Upper lobe of left lung (tissue), 6 donors: ENCODE measurements around the gene PXN. TPM values are rescaled to one million over a fixed set of nuclear protein-coding genes. Genes with fewer than 3 reads are reported as not detected.
A peak's percentile ranks its signal among the peaks of the same experiment; 100 is the strongest.

ENCODE experiments used
- ATAC-seq, 2 donors: fragments of 200-7000 bp; cut with Tn5 transposase; one replicate each; pipeline ENCODE4 v1.9.1; 2022; ENCODE audit warnings: mild to moderate bottlenecking in 2 of 2, moderate library complexity in 2 of 2; ENCODE audit not compliant: low FRiP score in 2 of 2
- DNase-seq, 2 donors: peaks; one replicate each; pipeline ENCODE4 v3.0.0-alpha.2; 2019 to 2020
- H3K27ac ChIP-seq, 4 donors: fragments of 200-600 bp; sonication (generic); one replicate each; pipeline ENCODE4 v1.5.1; 2016 to 2019
- H3K27me3 ChIP-seq, 4 donors: fragments of 200-600 bp; sonication (generic); one replicate each; pipeline ENCODE4 v1.5.1; 2017 to 2019
- H3K36me3 ChIP-seq, 4 donors: fragments of 200-600 bp; sonication (generic); one replicate each; pipeline ENCODE4 v1.5.1; 2016 to 2019
- H3K4me1 ChIP-seq, 4 donors: fragments of 200-600 bp; sonication (generic); one replicate each; pipeline ENCODE4 v1.5.1; 2018 to 2019
- H3K4me3 ChIP-seq, 4 donors: fragments of 200-600 bp; sonication (generic); one replicate each; pipeline ENCODE4 v1.5.1; 2017 to 2019; ENCODE audit warnings: mild to moderate bottlenecking in 2 of 4, moderate library complexity in 1 of 4
- H3K9me3 ChIP-seq, 4 donors: fragments of 200-600 bp; sonication (generic); one replicate each; pipeline ENCODE4 v1.5.1; 2018 to 2019
- EP300 ChIP-seq, 4 donors: sonication (generic); formaldehyde crosslinking; IDR thresholded peaks; one replicate each; pipeline ENCODE4 v1.5.1; 2017; ENCODE audit warnings: antibody characterized with exemption in 4 of 4, control low read depth in 2 of 4
- POLR2A ChIP-seq, 4 donors: fragments of 450-650 bp; IDR thresholded peaks; one replicate each; pipeline ENCODE4 v1.5.1; 2016 to 2017; ENCODE audit warnings: antibody characterized with exemption in 4 of 4, mild to moderate bottlenecking in 2 of 4
- POLR2AphosphoS5 ChIP-seq, 2 donors: sonication (generic); formaldehyde crosslinking; IDR thresholded peaks; one replicate each; pipeline ENCODE4 v1.5.1; 2017; ENCODE audit warnings: antibody characterized with exemption in 2 of 2
- WGBS, 2 donors: methylation state at CpG; one replicate each; pipeline ENCODE4 v1.1.5; 2017 to 2018; 5-methylcytosine and 5-hydroxymethylcytosine counted together
- total RNA-seq, 6 donors: library from RNA; depleted of rRNA in 4 of 6; stranded (reverse); fragments of >200 nt in 4 of 6; gene quantifications; one replicate each; pipeline versions ENCODE4 v1.1.0 to v1.2.1, GENCODE V29; 2016 to 2021
- TF ChIP-seq, protein P1 (sequence below), 6 experiments: fragments of 450-650 bp in 4 of 6; fragments of 200-600 bp in 2 of 6; sonication (generic) in 2 of 6; IDR thresholded peaks; one replicate each; pipeline ENCODE4 v1.5.1; 2016 to 2019; ENCODE audit warnings: antibody characterized with exemption in 6 of 6
- donor health status: DM: no; HTN: no; CAD: no; lungs with moderate emphysema.
- donor health status: DM: no; HTN: yes; CAD: no; lungs with severe emphysema.

The PXN gene
- total RNA-seq, 6 donors from 2014 or later: 67.8 to 210 (median 116) TPM

- peaks cover 69 to 91% (median 81%) of the 10 kb centered on the region in 4 donors for H3K4me1 ChIP-seq
- WGBS, 2 donors: 32 to 47% methylated on average over 9 to 15 of the region's 15 CpGs
- TF ChIP-seq, protein P1, sequence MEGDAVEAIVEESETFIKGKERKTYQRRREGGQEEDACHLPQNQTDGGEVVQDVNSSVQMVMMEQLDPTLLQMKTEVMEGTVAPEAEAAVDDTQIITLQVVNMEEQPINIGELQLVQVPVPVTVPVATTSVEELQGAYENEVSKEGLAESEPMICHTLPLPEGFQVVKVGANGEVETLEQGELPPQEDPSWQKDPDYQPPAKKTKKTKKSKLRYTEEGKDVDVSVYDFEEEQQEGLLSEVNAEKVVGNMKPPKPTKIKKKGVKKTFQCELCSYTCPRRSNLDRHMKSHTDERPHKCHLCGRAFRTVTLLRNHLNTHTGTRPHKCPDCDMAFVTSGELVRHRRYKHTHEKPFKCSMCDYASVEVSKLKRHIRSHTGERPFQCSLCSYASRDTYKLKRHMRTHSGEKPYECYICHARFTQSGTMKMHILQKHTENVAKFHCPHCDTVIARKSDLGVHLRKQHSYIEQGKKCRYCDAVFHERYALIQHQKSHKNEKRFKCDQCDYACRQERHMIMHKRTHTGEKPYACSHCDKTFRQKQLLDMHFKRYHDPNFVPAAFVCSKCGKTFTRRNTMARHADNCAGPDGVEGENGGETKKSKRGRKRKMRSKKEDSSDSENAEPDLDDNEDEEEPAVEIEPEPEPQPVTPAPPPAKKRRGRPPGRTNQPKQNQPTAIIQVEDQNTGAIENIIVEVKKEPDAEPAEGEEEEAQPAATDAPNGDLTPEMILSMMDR (IDR thresholded peaks at IDR 0.05): no peak
- TF ChIP-seq POLR2AphosphoS5 (IDR thresholded peaks at IDR 0.05): no peak
- peak in 1 of 4 donors; percentile 6 for TF ChIP-seq POLR2A (IDR thresholded peaks at IDR 0.05)
- peak overlapping the region; percentile 79 to 96 (median 93) for H3K4me3 ChIP-seq
- peak in 1 of 2 donors; percentile 41 for DNase-seq
- no peaks in the 10 kb centered on the region for H3K9me3 ChIP-seq
- no peaks in the 10 kb centered on the region for H3K36me3 ChIP-seq
- no peaks in the 10 kb centered on the region for H3K27me3 ChIP-seq
- peak overlapping the region; percentile 91 to 99 (median 96) for H3K27ac ChIP-seq
- ATAC-seq: peak in 1 of 2 donors; percentile 29
These were observed 2.4 kb downstream of the PXN start for GRCh38 chr12:120262852-120263747.

DNA sequence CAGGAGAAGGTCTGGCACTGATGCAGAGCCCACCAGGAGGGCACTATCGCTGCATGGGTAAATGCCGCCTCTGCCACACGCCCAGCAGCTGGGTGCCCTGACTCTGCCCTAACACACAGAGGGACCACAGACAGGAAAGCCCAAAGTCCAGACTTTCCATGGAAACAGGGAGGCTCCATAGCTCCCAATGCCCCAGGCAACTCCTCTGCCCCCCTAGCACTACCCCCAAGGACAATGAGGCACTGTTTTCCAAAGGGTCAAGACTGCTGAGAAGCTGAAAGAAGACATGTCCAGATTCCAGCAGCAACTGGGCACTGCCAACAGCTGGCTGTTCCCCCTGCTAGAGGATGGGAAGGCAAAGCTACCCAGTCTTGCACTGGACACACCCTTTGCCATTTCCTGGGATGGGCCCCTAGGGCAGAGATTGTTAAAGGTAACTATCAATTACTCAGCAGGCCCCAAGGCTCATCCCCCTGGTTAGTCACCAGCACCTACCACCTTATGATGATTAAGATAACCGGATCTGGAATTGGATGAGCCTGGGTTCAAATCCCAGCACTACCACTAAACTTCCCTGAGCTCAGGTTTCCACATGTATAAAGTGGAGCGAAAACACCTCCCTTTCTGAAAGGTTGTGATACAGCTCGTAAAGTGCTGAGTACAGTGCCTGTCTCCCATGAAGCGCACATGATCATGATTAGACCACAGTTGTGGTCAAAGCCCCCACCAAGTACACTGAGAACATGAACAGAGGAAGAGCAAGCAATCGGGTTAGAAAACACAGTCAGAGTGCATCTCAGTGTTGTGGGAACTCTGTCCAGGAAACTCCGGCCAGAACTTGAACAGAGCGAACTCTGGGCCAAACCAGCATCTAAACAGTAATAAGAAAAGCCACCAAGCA is 3.3 kb downstream of the PXN start:
- no peaks in the 10 kb centered on the region for H3K36me3 ChIP-seq
- H3K27ac ChIP-seq: peak overlapping the region; percentile 91 to 99 (median 96)
- peaks cover 74 to 91% (median 82%) of the 10 kb centered on the region in 4 donors for H3K4me1 ChIP-seq
- no peaks in the 10 kb centered on the region for H3K27me3 ChIP-seq
- H3K4me3 ChIP-seq: peak overlapping the region in 3 of 4 donors; percentile 92 to 96 (median 94)
- no peak for ATAC-seq
- H3K9me3 ChIP-seq: no peaks in the 10 kb centered on the region
- DNase-seq: no peak
- TF ChIP-seq EP300 (IDR thresholded peaks at IDR 0.05): no peak
- TF ChIP-seq POLR2A (IDR thresholded peaks at IDR 0.05): peak in 1 of 4 donors; percentile 32
- 37 to 48% methylated on average over 7 to 10 of the region's 10 CpGs for WGBS, 2 donors

DNA sequence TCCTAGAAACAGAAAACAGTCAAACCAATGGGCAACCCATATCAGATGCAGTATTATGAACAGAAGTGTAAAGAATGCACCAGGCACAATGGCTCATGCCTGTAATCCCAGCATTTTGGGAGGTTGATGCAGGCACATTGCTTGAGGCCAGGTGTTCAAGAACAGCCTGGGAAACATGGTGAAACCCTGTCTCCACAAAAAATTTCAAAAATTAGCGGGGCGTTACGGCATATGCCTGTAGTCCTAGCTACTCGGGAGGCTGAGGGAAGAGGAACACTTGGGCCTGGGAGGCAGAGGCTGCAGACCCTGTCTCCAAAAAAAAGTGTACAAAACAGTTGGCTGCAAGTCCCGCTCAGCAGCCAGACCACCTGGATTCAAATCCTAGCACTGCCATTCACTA is 4.9 kb downstream of the PXN start:
- Histone ChIP-seq H3K27me3 (no peaks in the 10 kb centered on the region), H3K36me3 (peaks cover 0 to 2% (median 0%) of the 10 kb centered on the region in 4 donors), H3K27ac (peak overlapping the region in 2 of 4 donors; percentile 95 to 99), H3K4me3 (no peak overlapping the region), H3K9me3 (no peaks in the 10 kb centered on the region), H3K4me1 (peaks cover 84 to 96% (median 89%) of the 10 kb centered on the region in 4 donors)
- DNase-seq: no peak
- no peak for ATAC-seq
- TF ChIP-seq POLR2A (IDR thresholded peaks at IDR 0.05) (no peak), POLR2AphosphoS5 (IDR thresholded peaks at IDR 0.05) (no peak), EP300 (IDR thresholded peaks at IDR 0.05) (no peak)
- TF ChIP-seq, protein P1 (IDR thresholded peaks at IDR 0.05): no peak
- 86 to 95% methylated on average over 5 of the region's 5 CpGs for WGBS, 2 donors

- H3K4me3 ChIP-seq: no peak overlapping the region
- 80 to 82% methylated on average over 8 of the region's 8 CpGs for WGBS, 2 donors
- DNase-seq: no peak
- ATAC-seq: peak in 1 of 2 donors; percentile 64
- no peaks in the 10 kb centered on the region for H3K27me3 ChIP-seq
- no peak for TF ChIP-seq POLR2AphosphoS5 (IDR thresholded peaks at IDR 0.05)
- TF ChIP-seq, protein P1 (IDR thresholded peaks at IDR 0.05): no peak
- no peak for TF ChIP-seq POLR2A (IDR thresholded peaks at IDR 0.05)
- no peak for TF ChIP-seq EP300 (IDR thresholded peaks at IDR 0.05)
- H3K27ac ChIP-seq: peak overlapping the region; percentile 21 to 95 (median 70)
- no peaks in the 10 kb centered on the region for H3K9me3 ChIP-seq
- peaks cover 88 to 100% (median 95%) of the 10 kb centered on the region in 4 donors for H3K4me1 ChIP-seq
- peaks cover 0 to 6% (median 2%) of the 10 kb centered on the region in 4 donors for H3K36me3 ChIP-seq
These were observed 5.9 kb downstream of the PXN start for GRCh38 chr12:120259418-120260202.
